HG03025 (cell line): ENCODE measurements around the gene RALGAPA1.
"Not testable (repeated sequence)": the region's sequence is repeated elsewhere in the genome, so short reads cannot be mapped to it uniquely, and the experiment has no call there.

Experiments
- ATAC-seq: cut with Tn5 transposase; IDR thresholded peaks from one replicate; pipeline ENCODE4 v1.9.1; 2021; ENCODE audit warnings: mild to moderate bottlenecking, moderate library complexity; ENCODE audit not compliant: unreplicated experiment, low FRiP score

Gene RALGAPA1

GRCh38 chr14:35808638-35809563 lies at the start of gene RALGAPA1:
Gene RALGAPA1, minus strand, starts transcription at chr14:35809295. Its CDS starts 460 bp downstream, at chr14:35808835.
- ATAC-seq, result peak; percentile 94

GRCh38 chr14:35858521-35859209 lies 49.6 kb upstream of the RALGAPA1 start:
- no peak for ATAC-seq

GRCh38 chr14:35855876-35856481 lies 46.9 kb upstream of the RALGAPA1 start:
- peak; percentile 82 for ATAC-seq

- no peak for ATAC-seq
Measured at GRCh38 chr14:35854696-35855270, 45.7 kb upstream of the RALGAPA1 start.

GRCh38 chr14:35853225-35853624 lies 44.1 kb upstream of the RALGAPA1 start:
- ATAC-seq, result no peak

- ATAC-seq, result no peak
Measured at GRCh38 chr14:35851823-35852222, 42.7 kb upstream of the RALGAPA1 start.

GRCh38 chr14:35849122-35849521 lies 40.0 kb upstream of the RALGAPA1 start:
- ATAC-seq, result no peak

- no peak for ATAC-seq
Measured at GRCh38 chr14:35847636-35848035, 38.5 kb upstream of the RALGAPA1 start.

- ATAC-seq, result no peak
Measured at GRCh38 chr14:35844494-35844893, 35.4 kb upstream of the RALGAPA1 start.

GRCh38 chr14:35842245-35842644 lies 33.1 kb upstream of the RALGAPA1 start:
- not testable (repeated sequence) for ATAC-seq

GRCh38 chr14:35841704-35842103 lies 32.6 kb upstream of the RALGAPA1 start:
- ATAC-seq, result not testable (repeated sequence)

- no peak for ATAC-seq
Measured at GRCh38 chr14:35835208-35835982, 26.3 kb upstream of the RALGAPA1 start.

- no peak for ATAC-seq
Measured at GRCh38 chr14:35829449-35829848, 20.4 kb upstream of the RALGAPA1 start.

GRCh38 chr14:35827678-35828472 lies 18.8 kb upstream of the RALGAPA1 start:
- ATAC-seq, result no peak

- no peak for ATAC-seq
Measured at GRCh38 chr14:35826952-35827416, 17.9 kb upstream of the RALGAPA1 start.

GRCh38 chr14:35826218-35826951 lies 17.3 kb upstream of the RALGAPA1 start, which contains the start of gene BRMS1L:
Gene BRMS1L, plus strand, starts transcription at chr14:35826338. Its CDS starts 179 bp downstream, at chr14:35826517.
- ATAC-seq, result peak; percentile 99

- ATAC-seq, result no peak
Measured at GRCh38 chr14:35825968-35826217, 16.8 kb upstream of the RALGAPA1 start.

GRCh38 chr14:35824446-35825165 lies 15.5 kb upstream of the RALGAPA1 start:
- not testable (repeated sequence) for ATAC-seq
